ENCODE measurements around the gene GAB2.

- TF ChIP-seq CTCF (IDR thresholded peaks at IDR 0.05) (no peak), POLR2A (IDR thresholded peaks at IDR 0.05) (no peak)
These were observed 107.1 kb downstream of the GAB2 start for GRCh38 chr11:78310500-78310909.
